ENCODE measurements around the gene TRUB1. TPM values are rescaled to one million over a fixed set of nuclear protein-coding genes. Genes with fewer than 3 reads are reported as not detected.

TRUB1 gene
- total and polyA plus RNA-seq, 2 donors (not counting 3 experiments of a cell fraction or from before 2014, with no cell fraction given), result 4.6 to 16.7 TPM

- no peaks in the 10 kb centered on the region for H3K79me2 ChIP-seq (ENCODE audit: control insufficient read depth, insufficient read depth, low read length)
- intact Hi-C loops (cut with micrococcal nuclease), result no loop called here
- H3K4me2 ChIP-seq (ENCODE audit: insufficient read depth, low read length), result no peak overlapping the region
- FAIRE-seq (no peak), DNase-seq (ENCODE audit: low read depth, low spot score) (no peak)
- ChIA-PET POLR2A (no interaction called here), CTCF (interaction anchor here (1.1 kb wide), 1 partner anchor 28 kb away, joined by 3 read pairs; no protein-coding TSS in a partner anchor)
- H3K4me1 ChIP-seq (ENCODE audit: control insufficient read depth, extremely low read depth, insufficient read depth, low read length), result no peaks in the 10 kb centered on the region
- no peak overlapping the region for H3K27ac ChIP-seq (ENCODE audit: insufficient read depth, low read depth, low read length)
- no peak overlapping the region for H2AFZ ChIP-seq (ENCODE audit: low read depth, low read length)
- peaks cover 0 to 1% of the 10 kb centered on the region in 2 experiments for H3K27me3 ChIP-seq (ENCODE audit: control insufficient read depth in 2 of 2, insufficient read depth in 2 of 2, low read length in 2 of 2)
- H3K4me3 ChIP-seq (replicated peaks in 1 of 3; ENCODE audit: insufficient read depth in 1 of 3, low read depth in 1 of 3, low read length in 3 of 3), result no peak overlapping the region
- H4K20me1 ChIP-seq (replicated peaks; ENCODE audit: control insufficient read depth, extremely low read depth, insufficient read depth, low read length), result no peaks in the 10 kb centered on the region
- H3K9me1 ChIP-seq (replicated peaks; ENCODE audit: control insufficient read depth, extremely low read depth, insufficient read depth, low read length), result no peaks in the 10 kb centered on the region
- TF ChIP-seq GATA2 (IDR thresholded peaks at IDR 0.05; ENCODE audit: insufficient read depth, insufficient read length, low read depth, low read length) (no peak), MYC (IDR thresholded peaks at IDR 0.05; ENCODE audit: low read depth, low read length) (no peak), JUN (IDR thresholded peaks at IDR 0.05; ENCODE audit: borderline replicate concordance, insufficient read depth, insufficient read length, low read depth) (no peak), FOS (IDR thresholded peaks at IDR 0.05; ENCODE audit: borderline replicate concordance, insufficient read depth, low read length) (no peak), EZH2 (IDR thresholded peaks at IDR 0.05; ENCODE audit: borderline replicate concordance, low read depth, low read length, severe bottlenecking) (no peak)
- no peak overlapping the region for H3K9ac ChIP-seq (replicated peaks; ENCODE audit: extremely low read depth, insufficient read depth, low read length)
- BruUV-seq (replicated peaks), result no TSS peak
- H3K36me3 ChIP-seq (ENCODE audit: control insufficient read depth in 2 of 2, extremely low read depth in 1 of 2, insufficient read depth in 2 of 2, low read length in 2 of 2), result no peaks in the 10 kb centered on the region
- dilution Hi-C loops (cut with MboI; ENCODE audit: extremely low pct_ligation_motif_present, low sequenced_read_pairs), result no loop called here
- H3K9me3 ChIP-seq (replicated peaks; ENCODE audit: control insufficient read depth, insufficient read depth, low read length), result no peaks in the 10 kb centered on the region
Observed at GRCh38 chr10:115018185-115018931, 80.4 kb downstream of the TRUB1 start.

- intact Hi-C loops (cut with micrococcal nuclease) (no loop called here), dilution Hi-C loops (cut with MboI; ENCODE audit: extremely low pct_ligation_motif_present, low sequenced_read_pairs) (no loop called here)
- no peaks in the 10 kb centered on the region for H3K27me3 ChIP-seq (ENCODE audit: control insufficient read depth in 2 of 2, insufficient read depth in 2 of 2, low read length in 2 of 2)
- no peaks in the 10 kb centered on the region for H4K20me1 ChIP-seq (replicated peaks; ENCODE audit: control insufficient read depth, extremely low read depth, insufficient read depth, low read length)
- no TSS peak for BruUV-seq (replicated peaks)
- no peaks in the 10 kb centered on the region for H3K79me2 ChIP-seq (ENCODE audit: control insufficient read depth, insufficient read depth, low read length)
- H3K27ac ChIP-seq (ENCODE audit: insufficient read depth, low read depth, low read length), result no peak overlapping the region
- no peak overlapping the region for H3K4me3 ChIP-seq (replicated peaks in 1 of 3; ENCODE audit: insufficient read depth in 1 of 3, low read depth in 1 of 3, low read length in 3 of 3)
- DNase-seq (ENCODE audit: low read depth, low spot score) (no peak), FAIRE-seq (no peak)
- H3K9me3 ChIP-seq (replicated peaks; ENCODE audit: control insufficient read depth, insufficient read depth, low read length), result no peaks in the 10 kb centered on the region
- ChIA-PET POLR2A (no interaction called here), CTCF (no interaction called here)
- no peak overlapping the region for H3K9ac ChIP-seq (replicated peaks; ENCODE audit: extremely low read depth, insufficient read depth, low read length)
- H3K4me2 ChIP-seq (ENCODE audit: insufficient read depth, low read length), result no peak overlapping the region
- TF ChIP-seq, protein P1, sequence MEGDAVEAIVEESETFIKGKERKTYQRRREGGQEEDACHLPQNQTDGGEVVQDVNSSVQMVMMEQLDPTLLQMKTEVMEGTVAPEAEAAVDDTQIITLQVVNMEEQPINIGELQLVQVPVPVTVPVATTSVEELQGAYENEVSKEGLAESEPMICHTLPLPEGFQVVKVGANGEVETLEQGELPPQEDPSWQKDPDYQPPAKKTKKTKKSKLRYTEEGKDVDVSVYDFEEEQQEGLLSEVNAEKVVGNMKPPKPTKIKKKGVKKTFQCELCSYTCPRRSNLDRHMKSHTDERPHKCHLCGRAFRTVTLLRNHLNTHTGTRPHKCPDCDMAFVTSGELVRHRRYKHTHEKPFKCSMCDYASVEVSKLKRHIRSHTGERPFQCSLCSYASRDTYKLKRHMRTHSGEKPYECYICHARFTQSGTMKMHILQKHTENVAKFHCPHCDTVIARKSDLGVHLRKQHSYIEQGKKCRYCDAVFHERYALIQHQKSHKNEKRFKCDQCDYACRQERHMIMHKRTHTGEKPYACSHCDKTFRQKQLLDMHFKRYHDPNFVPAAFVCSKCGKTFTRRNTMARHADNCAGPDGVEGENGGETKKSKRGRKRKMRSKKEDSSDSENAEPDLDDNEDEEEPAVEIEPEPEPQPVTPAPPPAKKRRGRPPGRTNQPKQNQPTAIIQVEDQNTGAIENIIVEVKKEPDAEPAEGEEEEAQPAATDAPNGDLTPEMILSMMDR (IDR thresholded peaks at IDR 0.05; ENCODE audit: extremely low read depth in 1 of 2, insufficient read depth in 1 of 2, low read depth in 1 of 2, low read length in 2 of 2), result no peak
- TF ChIP-seq POLR2A (IDR thresholded peaks at IDR 0.05; ENCODE audit: low read depth, low read length), result no peak
- TF ChIP-seq GATA2 (IDR thresholded peaks at IDR 0.05; ENCODE audit: insufficient read depth, insufficient read length, low read depth, low read length), result no peak
- no peak for TF ChIP-seq MAX (IDR thresholded peaks at IDR 0.05; ENCODE audit: insufficient read depth, insufficient read length)
- no peak for TF ChIP-seq FOS (IDR thresholded peaks at IDR 0.05; ENCODE audit: borderline replicate concordance, insufficient read depth, low read length)
- TF ChIP-seq POLR2AphosphoS5 (IDR thresholded peaks at IDR 0.05; ENCODE audit: insufficient read depth, low read depth, low read length), result no peak
- TF ChIP-seq JUN (IDR thresholded peaks at IDR 0.05; ENCODE audit: borderline replicate concordance, insufficient read depth, insufficient read length, low read depth), result no peak
- no peak for TF ChIP-seq MYC (IDR thresholded peaks at IDR 0.05; ENCODE audit: low read depth, low read length)
- TF ChIP-seq EZH2 (IDR thresholded peaks at IDR 0.05; ENCODE audit: borderline replicate concordance, low read depth, low read length, severe bottlenecking), result no peak
- no peaks in the 10 kb centered on the region for H3K4me1 ChIP-seq (ENCODE audit: control insufficient read depth, extremely low read depth, insufficient read depth, low read length)
- no peaks in the 10 kb centered on the region for H3K36me3 ChIP-seq (ENCODE audit: control insufficient read depth in 2 of 2, extremely low read depth in 1 of 2, insufficient read depth in 2 of 2, low read length in 2 of 2)
- H3K9me1 ChIP-seq (replicated peaks; ENCODE audit: control insufficient read depth, extremely low read depth, insufficient read depth, low read length), result no peaks in the 10 kb centered on the region
- H2AFZ ChIP-seq (ENCODE audit: low read depth, low read length), result no peak overlapping the region
Observed at GRCh38 chr10:115020449-115020848, 82.5 kb downstream of the TRUB1 start.
